ENCODE measurements around the gene FRMD4A. TPM values are rescaled to one million over a fixed set of nuclear protein-coding genes. Genes with fewer than 3 reads are reported as not detected.

The FRMD4A gene
- total RNA-seq, 2 donors from 2014 or later = 22.3 to 22.4 TPM

DNA sequence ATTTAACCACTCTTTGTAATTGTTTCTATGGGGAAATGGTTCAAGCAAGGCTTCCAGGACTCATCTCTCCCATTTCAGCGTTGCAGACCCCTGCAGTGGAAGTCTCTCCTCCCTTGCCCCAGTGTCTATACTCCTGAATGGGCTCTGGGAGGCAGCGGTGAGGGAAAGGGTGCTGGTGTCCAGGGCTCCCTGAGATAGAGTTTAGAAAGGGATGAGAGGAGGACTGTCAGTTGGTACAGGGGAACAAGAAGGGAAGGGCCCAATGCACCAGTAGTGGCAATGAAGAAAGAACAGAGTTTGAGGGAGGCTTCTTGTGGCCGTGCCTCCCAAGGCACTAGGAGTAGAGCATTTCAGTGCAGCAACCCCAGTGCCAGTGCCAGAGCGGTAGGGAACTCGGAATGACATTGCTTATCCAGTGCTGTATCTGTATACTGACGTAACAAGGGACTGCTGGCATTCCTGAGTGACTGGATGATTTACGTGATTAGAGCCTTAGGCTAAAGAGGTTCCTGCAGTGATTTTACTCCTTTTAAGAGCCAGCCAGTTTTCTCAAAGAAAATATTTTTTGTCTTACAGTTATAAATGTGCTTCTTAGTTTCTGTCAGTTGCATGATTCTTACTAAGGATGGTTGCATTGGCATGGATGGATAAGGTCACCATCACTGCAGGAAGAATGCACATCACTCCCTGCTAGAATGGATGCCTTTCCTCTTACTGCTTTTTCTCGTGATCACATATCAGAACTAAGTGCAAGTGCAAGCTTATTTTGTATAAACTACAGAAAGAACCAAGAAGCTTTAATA lies 716.0 kb downstream of the FRMD4A start:
- Histone ChIP-seq H3K4me3 (ENCODE audit: low read length) (no peak overlapping the region), H3K27me3 (ENCODE audit: control insufficient read depth, insufficient read depth, low read length, poor library complexity, severe bottlenecking) (no peaks in the 10 kb centered on the region), H3K9me3 (ENCODE audit: control insufficient read depth, low read length) (no peaks in the 10 kb centered on the region), H3K36me3 (ENCODE audit: control insufficient read depth, insufficient read depth, low read length) (peaks cover 49% of the 10 kb centered on the region), H3K9ac (ENCODE audit: extremely low read depth, low read length, poor library complexity, severe bottlenecking) (peak overlapping the region; percentile 7), H3K27ac (ENCODE audit: low read depth, low read length) (peak overlapping the region; percentile 42), H3K4me1 (ENCODE audit: control insufficient read depth, insufficient read depth, low read length) (peaks cover 8% of the 10 kb centered on the region)
- H3K27ac Mint-ChIP-seq = peak overlapping the region; percentile 83
- no peaks in the 10 kb centered on the region for H3K9me3 Mint-ChIP-seq
- WGBS, 2 experiments (ENCODE audit: insufficient coverage in 1 of 2, insufficient read length in 1 of 2) = 74 to 88% methylated on average over 5 to 8 of the region's 8 CpGs
- peaks cover 35% of the 10 kb centered on the region for H3K36me3 Mint-ChIP-seq (ENCODE audit: low read depth)
- peaks cover 21% of the 10 kb centered on the region for H3K4me1 Mint-ChIP-seq
- H3K4me3 Mint-ChIP-seq = no peak overlapping the region
- no peaks in the 10 kb centered on the region for H3K27me3 Mint-ChIP-seq (ENCODE audit: insufficient read depth)
- peak; percentile 67 for DNase-seq
- TF ChIP-seq CTCF (conservative IDR thresholded peaks at IDR 0.05) = peak; percentile 56

DNA sequence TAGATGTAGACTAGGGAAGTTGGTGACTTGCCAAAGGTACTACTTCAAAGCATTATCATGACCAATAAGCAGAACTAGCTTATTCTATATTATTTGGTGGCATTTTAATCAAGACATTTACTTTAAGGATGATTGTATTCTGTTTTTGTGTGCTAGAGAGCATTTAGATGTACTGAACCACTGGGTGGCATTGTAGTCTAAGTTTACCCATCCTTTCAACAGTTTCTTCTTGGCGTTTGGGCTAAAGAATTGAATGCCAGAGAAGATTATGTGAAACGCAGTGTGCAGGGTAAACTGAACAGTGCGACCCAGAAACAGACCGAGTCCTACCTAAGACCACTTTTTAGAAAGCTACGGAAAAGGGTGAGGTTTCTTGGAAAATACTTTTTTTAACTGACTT lies 717.2 kb downstream of the FRMD4A start:
- Mint-ChIP-seq H3K36me3 (ENCODE audit: low read depth) (peaks cover 33% of the 10 kb centered on the region), H3K27ac (no peak overlapping the region), H3K4me3 (no peak overlapping the region), H3K4me1 (peaks cover 21% of the 10 kb centered on the region), H3K9me3 (no peaks in the 10 kb centered on the region), H3K27me3 (ENCODE audit: insufficient read depth) (no peaks in the 10 kb centered on the region)
- peak; percentile 71 for TF ChIP-seq CTCF (conservative IDR thresholded peaks at IDR 0.05)
- no peak for DNase-seq
- H3K4me3 ChIP-seq (ENCODE audit: low read length) = no peak overlapping the region
- no peaks in the 10 kb centered on the region for H3K9me3 ChIP-seq (ENCODE audit: control insufficient read depth, low read length)
- no peak overlapping the region for H3K27ac ChIP-seq (ENCODE audit: low read depth, low read length)
- H3K27me3 ChIP-seq (ENCODE audit: control insufficient read depth, insufficient read depth, low read length, poor library complexity, severe bottlenecking) = no peaks in the 10 kb centered on the region
- WGBS, 2 experiments (ENCODE audit: insufficient coverage in 1 of 2, insufficient read length in 1 of 2) = 65 to 91% methylated on average over 2 to 5 of the region's 5 CpGs
- peaks cover 8% of the 10 kb centered on the region for H3K4me1 ChIP-seq (ENCODE audit: control insufficient read depth, insufficient read depth, low read length)
- peaks cover 58% of the 10 kb centered on the region for H3K36me3 ChIP-seq (ENCODE audit: control insufficient read depth, insufficient read depth, low read length)
- H3K9ac ChIP-seq (ENCODE audit: extremely low read depth, low read length, poor library complexity, severe bottlenecking) = no peak overlapping the region

- TF ChIP-seq CTCF (conservative IDR thresholded peaks at IDR 0.05) = no peak
- Histone ChIP-seq H3K27ac (ENCODE audit: low read depth, low read length) (no peak overlapping the region), H3K4me1 (ENCODE audit: control insufficient read depth, insufficient read depth, low read length) (peaks cover 8% of the 10 kb centered on the region), H3K9ac (ENCODE audit: extremely low read depth, low read length, poor library complexity, severe bottlenecking) (no peak overlapping the region), H3K27me3 (ENCODE audit: control insufficient read depth, insufficient read depth, low read length, poor library complexity, severe bottlenecking) (no peaks in the 10 kb centered on the region), H3K9me3 (ENCODE audit: control insufficient read depth, low read length) (no peaks in the 10 kb centered on the region), H3K36me3 (ENCODE audit: control insufficient read depth, insufficient read depth, low read length) (peaks cover 53% of the 10 kb centered on the region), H3K4me3 (ENCODE audit: low read length) (no peak overlapping the region)
- no peaks in the 10 kb centered on the region for H3K27me3 Mint-ChIP-seq (ENCODE audit: insufficient read depth)
- WGBS, 2 experiments (ENCODE audit: insufficient coverage in 1 of 2, insufficient read length in 1 of 2) = 93 to 94% methylated on average over 2 to 3 of the region's 3 CpGs
- no peak overlapping the region for H3K27ac Mint-ChIP-seq
- peaks cover 21% of the 10 kb centered on the region for H3K4me1 Mint-ChIP-seq
- H3K9me3 Mint-ChIP-seq = no peaks in the 10 kb centered on the region
- no peak overlapping the region for H3K4me3 Mint-ChIP-seq
- DNase-seq = no peak
- H3K36me3 Mint-ChIP-seq (ENCODE audit: low read depth) = peaks cover 30% of the 10 kb centered on the region
These were observed 717.9 kb downstream of the FRMD4A start for GRCh38 chr10:13612654-13613373.

Measured in endodermal cell (in vitro differentiated cells).